ENCODE data around the gene ID3. TPM values are rescaled to one million over a fixed set of nuclear protein-coding genes. Genes with fewer than 3 reads are reported as not detected.

ID3 gene
- total and polyA plus RNA-seq, 9 of the 15 experiments (the other 6 are each of a cell fraction or from before 2014, with no cell fraction given) = 6.8 to 59.8 (median 23.5) TPM

- DNase-seq (ENCODE audit: extremely low read depth in 1 of 4, low spot score in 3 of 4) = peak; percentile 48 to 82 (median 64)
- BruUV-seq (replicated peaks) = no TSS peak
- H3K27ac ChIP-seq (ENCODE audit: extremely low read depth, low read depth, low read length) = no peak overlapping the region
- intact Hi-C loops (cut with micrococcal nuclease) = no loop called here
- no peak overlapping the region; a peak in 1 of 4 replicates for H3K9ac ChIP-seq (ENCODE audit: insufficient read depth in 1 of 2, low read depth in 2 of 2, low read length in 2 of 2)
- H3K4me3 ChIP-seq = no peak overlapping the region
- ChIA-PET POLR2A (interaction anchor here (0.6 to 6.0 kb wide), 6 partner anchors 8 to 187 kb away, joined by 3 to 65 read pairs (median 4); no protein-coding TSS in a partner anchor), CTCF (ENCODE audit: low intra/inter-chr PET ratio) (no interaction called here)
- FAIRE-seq = no peak
- ATAC-seq = no peak; the same call in 2 of the 3 replicates
- no peaks in the 10 kb centered on the region for H3K79me2 ChIP-seq (ENCODE audit: control insufficient read depth, insufficient read depth, low read length)
- no peaks in the 10 kb centered on the region; the same call in 1 of the 2 replicates for H3K9me3 ChIP-seq (replicated peaks; ENCODE audit: control insufficient read depth, insufficient read depth, low read depth, low read length)
- H3K36me3 ChIP-seq (ENCODE audit: control insufficient read depth, insufficient read depth, low read length) = peaks cover 94% of the 10 kb centered on the region; the same call in 2 of the 3 replicates
- in situ Hi-C loops (cut with MboI) = no loop called here
- no peaks in the 10 kb centered on the region for H3K27me3 ChIP-seq (ENCODE audit: control insufficient read depth in 2 of 2, insufficient read depth in 2 of 2, low read length in 2 of 2)
- H3K9me1 ChIP-seq (ENCODE audit: control insufficient read depth, insufficient read depth, low read length) = peaks cover 4% of the 10 kb centered on the region
- WGBS (ENCODE audit: insufficient coverage, low coverage, missing lambda C conversion rate) = 70% methylated on average over 3 of the region's 3 CpGs
- TF ChIP-seq CBX1 (IDR thresholded peaks at IDR 0.05; ENCODE audit: low read depth) (peak; percentile 66; the same call in 1 of the 2 replicates), TAL1 (IDR thresholded peaks at IDR 0.05) (peak; percentile 14; the same call in 1 of the 2 replicates), CBFA2T3 (IDR thresholded peaks at IDR 0.05) (peak; percentile 67), TCF3 (CRISPR knock-in tag; IDR thresholded peaks at IDR 0.05) (peak; percentile 37; the same call in 1 of the 2 replicates), KLF13 (tag; IDR thresholded peaks at IDR 0.05; ENCODE audit: borderline replicate concordance, low read depth) (no peak), SRF (CRISPR knock-in tag; IDR thresholded peaks at IDR 0.05) (no peak), ZNF431 (CRISPR knock-in tag; IDR thresholded peaks at IDR 0.05) (no peak), BCOR (IDR thresholded peaks at IDR 0.05) (peak; percentile 97), RCOR1 (IDR thresholded peaks at IDR 0.05; ENCODE audit: borderline replicate concordance in 1 of 2, low read depth in 2 of 2, low read length in 2 of 2) (peak in 1 of 2 experiments; percentile 33; a peak in 1 of 4 replicates), FOXK1 (CRISPR knock-in tag; IDR thresholded peaks at IDR 0.05; ENCODE audit: borderline replicate concordance) (peak; percentile 39; the same call in 1 of the 2 replicates), ZNF12 (CRISPR knock-in tag; IDR thresholded peaks at IDR 0.05) (no peak), CBX3 (IDR thresholded peaks at IDR 0.05; ENCODE audit: borderline replicate concordance in 1 of 2, low read length in 2 of 2) (0 out of 3 replicates have a peak, but pooled peaks of 1 of the 2 experiments have one; percentile 21), HDAC2 (IDR thresholded peaks at IDR 0.05) (peak; percentile 68; the same call in 1 of the 2 replicates), RBM25 (IDR thresholded peaks at IDR 0.05; ENCODE audit: low read depth, low read length, severe bottlenecking) (peak; percentile 97), CHD4 (IDR thresholded peaks at IDR 0.05; ENCODE audit: insufficient read depth, insufficient replicate concordance, low read depth, low read length, poor library complexity, severe bottlenecking) (peak; percentile 43), KDM1A (IDR thresholded peaks at IDR 0.05) (peak; percentile 71 to 75), SMARCA5 (IDR thresholded peaks at IDR 0.05) (peak; percentile 88; the same call in 1 of the 2 replicates), SAFB (IDR thresholded peaks at IDR 0.05; ENCODE audit: borderline replicate concordance, low read depth, low read length) (no peak), ZFP36 (IDR thresholded peaks at IDR 0.05; ENCODE audit: low read depth, low read length, partially characterized antibody) (peak; percentile 97), PTBP1 (IDR thresholded peaks at IDR 0.05; ENCODE audit: low read depth, low read length) (peak; percentile 84; the same call in 1 of the 2 replicates), ADNP (tag; IDR thresholded peaks at IDR 0.05) (peak; percentile 79; the same call in 1 of the 2 replicates)
- no peak overlapping the region for H2AFZ ChIP-seq (ENCODE audit: low read depth, low read length)
- H3K4me2 ChIP-seq (ENCODE audit: insufficient read depth, low read length) = no peak overlapping the region
- H4K20me1 ChIP-seq (replicated peaks; ENCODE audit: control insufficient read depth, insufficient read depth, low read length) = no peaks in the 10 kb centered on the region
- no peaks in the 10 kb centered on the region; a peak in 3 of 5 replicates for H3K4me1 ChIP-seq (replicated peaks in 1 of 2; ENCODE audit: control insufficient read depth in 2 of 2, insufficient read depth in 2 of 2, low read length in 2 of 2)
These were observed 45.1 kb downstream of the ID3 start for GRCh38 chr1:23514111-23514679.
